GM19324 (cell line): ENCODE data around the gene MRPL41.
"Not testable (repeated sequence)": the region's sequence is repeated elsewhere in the genome, so short reads cannot be mapped to it uniquely, and the experiment has no call there.

Source experiments
- ATAC-seq: cut with Tn5 transposase; IDR thresholded peaks from one replicate; pipeline ENCODE4 v1.9.1; 2021; ENCODE audit warnings: mild to moderate bottlenecking, moderate library complexity; ENCODE audit not compliant: unreplicated experiment, low FRiP score

MRPL41 gene

GRCh38 chr9:137581361-137582285 is 29.9 kb downstream of the MRPL41 start:
- ATAC-seq = no peak

- ATAC-seq = no peak
Observed at GRCh38 chr9:137582286-137582860, 30.7 kb downstream of the MRPL41 start.

- no peak for ATAC-seq
Observed at GRCh38 chr9:137583347-137583746, 31.7 kb downstream of the MRPL41 start.

- no peak for ATAC-seq
Observed at GRCh38 chr9:137583957-137584356, 32.3 kb downstream of the MRPL41 start.

- no peak for ATAC-seq
Observed at GRCh38 chr9:137586854-137587253, 35.2 kb downstream of the MRPL41 start.

- ATAC-seq = no peak
Observed at GRCh38 chr9:137588311-137588710, 36.6 kb downstream of the MRPL41 start.

GRCh38 chr9:137588891-137589290 is 37.2 kb downstream of the MRPL41 start:
- no peak for ATAC-seq

- peak; percentile 20 for ATAC-seq
Observed at GRCh38 chr9:137589441-137590122, 37.9 kb downstream of the MRPL41 start.

GRCh38 chr9:137590123-137590468 is 38.4 kb downstream of the MRPL41 start:
- no peak for ATAC-seq

- ATAC-seq = peak; percentile 89
Observed at GRCh38 chr9:137590469-137591383, 39.0 kb downstream of the MRPL41 start, which contains the start of gene ZMYND19. Gene ZMYND19 (minus strand): TSS chr9:137590512. CDS start chr9:137590263, 249 bp downstream.

GRCh38 chr9:137592767-137593166 is 41.1 kb downstream of the MRPL41 start:
- no peak for ATAC-seq

- ATAC-seq = no peak
Observed at GRCh38 chr9:137593176-137593575, 41.5 kb downstream of the MRPL41 start.

- not testable (repeated sequence) for ATAC-seq
Observed at GRCh38 chr9:137596577-137596976, 44.9 kb downstream of the MRPL41 start.

- ATAC-seq = no peak
Observed at GRCh38 chr9:137598943-137599342, 47.3 kb downstream of the MRPL41 start.
